ENCODE measurements around the gene KLHL5. TPM values are rescaled to one million over a fixed set of nuclear protein-coding genes. Genes with fewer than 3 reads are reported as not detected.

The KLHL5 gene
- total RNA-seq, 1 donor from 2014 or later, result 46.0 TPM

DNA sequence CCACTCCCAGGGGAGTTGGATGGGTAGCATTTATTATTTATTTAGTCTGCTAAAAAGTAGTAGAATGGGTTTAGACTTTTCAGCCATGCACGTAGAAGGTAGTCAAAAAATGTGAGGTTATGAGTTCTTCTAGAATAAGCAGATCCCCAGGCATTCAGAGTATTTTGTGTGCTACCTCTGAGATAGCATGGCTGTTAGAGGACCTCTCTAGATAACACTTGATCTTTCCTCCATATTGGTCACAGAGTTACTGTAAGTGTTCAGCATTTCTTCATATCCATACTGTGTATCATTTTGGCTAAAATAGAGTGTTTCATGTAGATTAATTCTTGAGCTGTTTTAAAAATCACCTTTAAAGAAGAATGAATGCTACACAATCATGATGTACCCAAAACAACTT lies 58.4 kb downstream of the KLHL5 start:
- Mint-ChIP-seq H3K36me3 (ENCODE audit: low read depth, unreplicated experiment) (peaks cover 24% of the 10 kb centered on the region), H3K27me3 (ENCODE audit: unreplicated experiment) (no peaks in the 10 kb centered on the region), H3K9me3 (ENCODE audit: unreplicated experiment) (peaks cover 4% of the 10 kb centered on the region), H3K4me1 (ENCODE audit: unreplicated experiment) (peaks cover 4% of the 10 kb centered on the region), H3K4me3 (ENCODE audit: unreplicated experiment) (no peak overlapping the region), H3K27ac (ENCODE audit: unreplicated experiment) (no peak overlapping the region)
- DNase-seq (ENCODE audit: low spot score), result no peak
- TF ChIP-seq, protein P1, sequence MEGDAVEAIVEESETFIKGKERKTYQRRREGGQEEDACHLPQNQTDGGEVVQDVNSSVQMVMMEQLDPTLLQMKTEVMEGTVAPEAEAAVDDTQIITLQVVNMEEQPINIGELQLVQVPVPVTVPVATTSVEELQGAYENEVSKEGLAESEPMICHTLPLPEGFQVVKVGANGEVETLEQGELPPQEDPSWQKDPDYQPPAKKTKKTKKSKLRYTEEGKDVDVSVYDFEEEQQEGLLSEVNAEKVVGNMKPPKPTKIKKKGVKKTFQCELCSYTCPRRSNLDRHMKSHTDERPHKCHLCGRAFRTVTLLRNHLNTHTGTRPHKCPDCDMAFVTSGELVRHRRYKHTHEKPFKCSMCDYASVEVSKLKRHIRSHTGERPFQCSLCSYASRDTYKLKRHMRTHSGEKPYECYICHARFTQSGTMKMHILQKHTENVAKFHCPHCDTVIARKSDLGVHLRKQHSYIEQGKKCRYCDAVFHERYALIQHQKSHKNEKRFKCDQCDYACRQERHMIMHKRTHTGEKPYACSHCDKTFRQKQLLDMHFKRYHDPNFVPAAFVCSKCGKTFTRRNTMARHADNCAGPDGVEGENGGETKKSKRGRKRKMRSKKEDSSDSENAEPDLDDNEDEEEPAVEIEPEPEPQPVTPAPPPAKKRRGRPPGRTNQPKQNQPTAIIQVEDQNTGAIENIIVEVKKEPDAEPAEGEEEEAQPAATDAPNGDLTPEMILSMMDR (IDR thresholded peaks at IDR 0.05; ENCODE audit: unreplicated experiment), result no peak

DNA sequence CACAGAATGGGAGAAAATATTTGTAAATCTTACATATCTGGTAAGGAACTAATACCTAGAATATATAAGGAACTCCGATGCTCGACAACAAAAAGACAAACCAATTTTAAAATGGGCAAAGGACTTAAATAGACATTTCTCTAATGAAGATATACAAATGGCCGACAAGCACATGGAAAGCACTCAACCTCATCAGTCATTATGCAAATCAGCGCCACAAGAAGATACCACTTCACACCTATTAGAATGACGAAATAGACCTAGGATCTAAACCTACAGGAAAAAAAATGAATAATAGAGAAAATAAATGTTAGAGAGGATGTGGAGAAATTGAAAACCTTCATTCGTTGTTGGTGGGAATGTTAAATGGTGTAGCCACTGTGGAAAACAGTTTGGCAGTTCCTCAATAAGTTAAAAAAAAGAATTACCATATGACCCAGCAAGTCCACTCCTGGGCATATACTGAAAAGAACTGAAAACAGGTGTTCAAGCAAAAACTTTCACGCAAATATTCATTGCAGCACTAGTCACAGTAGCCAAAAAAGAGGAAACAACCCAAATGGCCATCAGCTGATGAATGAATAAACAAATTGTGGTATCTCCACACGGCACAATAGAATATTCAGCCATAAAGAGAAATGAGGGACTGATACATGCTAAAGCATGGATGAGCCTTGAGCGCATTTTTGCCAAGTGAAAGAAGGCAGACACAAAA lies 63.0 kb downstream of the KLHL5 start:
- no peak overlapping the region for H3K4me3 Mint-ChIP-seq (ENCODE audit: unreplicated experiment)
- TF ChIP-seq, protein P1 (IDR thresholded peaks at IDR 0.05; ENCODE audit: unreplicated experiment), result no peak
- peaks cover 10% of the 10 kb centered on the region for H3K36me3 Mint-ChIP-seq (ENCODE audit: low read depth, unreplicated experiment)
- H3K9me3 Mint-ChIP-seq (ENCODE audit: unreplicated experiment), result no peaks in the 10 kb centered on the region
- no peaks in the 10 kb centered on the region for H3K27me3 Mint-ChIP-seq (ENCODE audit: unreplicated experiment)
- H3K27ac Mint-ChIP-seq (ENCODE audit: unreplicated experiment), result no peak overlapping the region
- H3K4me1 Mint-ChIP-seq (ENCODE audit: unreplicated experiment), result no peaks in the 10 kb centered on the region
- no peak for DNase-seq (ENCODE audit: low spot score)

DNA sequence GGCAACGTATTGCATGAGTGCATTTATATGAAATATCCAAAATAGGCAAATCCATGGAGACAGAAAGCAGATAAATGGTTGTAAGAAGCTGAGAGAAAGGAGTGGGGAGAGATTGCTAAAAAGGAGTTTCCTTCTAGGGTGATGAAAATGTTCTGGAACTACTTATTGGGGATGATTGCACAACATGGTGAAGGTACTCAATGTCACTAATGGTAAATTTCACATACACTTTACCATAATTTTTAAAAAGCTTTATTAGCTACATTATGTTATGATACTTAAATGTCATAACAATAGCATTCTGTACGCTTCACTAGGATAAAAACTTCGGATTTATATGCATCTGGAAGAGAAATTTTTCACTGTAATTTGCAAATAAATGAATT lies 63.6 kb downstream of the KLHL5 start:
- DNase-seq (ENCODE audit: low spot score), result no peak
- Mint-ChIP-seq H3K36me3 (ENCODE audit: low read depth, unreplicated experiment) (peaks cover 10% of the 10 kb centered on the region), H3K27ac (ENCODE audit: unreplicated experiment) (no peak overlapping the region), H3K27me3 (ENCODE audit: unreplicated experiment) (no peaks in the 10 kb centered on the region), H3K4me3 (ENCODE audit: unreplicated experiment) (no peak overlapping the region), H3K9me3 (ENCODE audit: unreplicated experiment) (no peaks in the 10 kb centered on the region), H3K4me1 (ENCODE audit: unreplicated experiment) (no peaks in the 10 kb centered on the region)
- TF ChIP-seq, protein P1 (IDR thresholded peaks at IDR 0.05; ENCODE audit: unreplicated experiment), result no peak

DNA sequence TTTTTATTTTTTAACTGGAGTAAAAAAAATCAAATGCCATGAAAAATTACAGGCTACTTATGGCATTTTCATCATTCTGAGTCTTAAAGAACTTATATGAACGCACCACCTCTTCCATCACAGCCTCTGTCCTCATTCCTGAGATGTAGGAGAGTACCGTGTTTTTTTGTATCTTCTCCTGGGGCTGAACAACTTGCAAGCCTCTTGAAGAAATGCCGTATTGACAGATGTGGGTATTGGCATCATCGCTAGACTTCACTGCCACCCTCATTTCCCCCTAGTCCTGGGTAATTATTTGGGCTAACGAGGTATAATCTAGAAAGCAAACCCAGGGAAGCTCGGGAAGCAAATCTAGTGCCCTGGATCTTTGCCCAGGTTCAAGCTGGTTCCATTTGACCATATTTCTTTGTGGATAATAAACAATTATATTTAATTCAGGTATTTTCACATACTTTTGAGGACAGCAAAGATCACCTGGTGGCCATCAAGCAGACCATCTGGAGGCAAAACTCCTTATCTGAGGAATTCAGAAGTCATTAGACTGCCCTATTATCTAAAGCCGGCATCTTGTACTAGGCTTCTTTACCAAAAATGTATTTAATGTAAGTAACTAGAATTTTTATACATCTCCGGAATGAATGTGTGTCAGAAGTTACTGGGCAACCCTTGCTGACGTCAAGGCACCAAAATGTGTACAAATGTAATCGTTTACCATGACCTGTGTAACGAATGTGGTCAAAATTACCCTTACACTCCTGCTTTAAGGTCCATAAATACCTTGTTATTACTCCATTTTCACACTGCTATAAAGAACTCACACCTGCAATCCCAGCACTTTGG lies 64.4 kb downstream of the KLHL5 start:
- Mint-ChIP-seq H3K4me1 (ENCODE audit: unreplicated experiment) (no peaks in the 10 kb centered on the region), H3K9me3 (ENCODE audit: unreplicated experiment) (no peaks in the 10 kb centered on the region), H3K36me3 (ENCODE audit: low read depth, unreplicated experiment) (peaks cover 10% of the 10 kb centered on the region), H3K27ac (ENCODE audit: unreplicated experiment) (no peak overlapping the region), H3K4me3 (ENCODE audit: unreplicated experiment) (no peak overlapping the region), H3K27me3 (ENCODE audit: unreplicated experiment) (no peaks in the 10 kb centered on the region)
- DNase-seq (ENCODE audit: low spot score), result no peak
- TF ChIP-seq, protein P1 (IDR thresholded peaks at IDR 0.05; ENCODE audit: unreplicated experiment), result no peak

DNA sequence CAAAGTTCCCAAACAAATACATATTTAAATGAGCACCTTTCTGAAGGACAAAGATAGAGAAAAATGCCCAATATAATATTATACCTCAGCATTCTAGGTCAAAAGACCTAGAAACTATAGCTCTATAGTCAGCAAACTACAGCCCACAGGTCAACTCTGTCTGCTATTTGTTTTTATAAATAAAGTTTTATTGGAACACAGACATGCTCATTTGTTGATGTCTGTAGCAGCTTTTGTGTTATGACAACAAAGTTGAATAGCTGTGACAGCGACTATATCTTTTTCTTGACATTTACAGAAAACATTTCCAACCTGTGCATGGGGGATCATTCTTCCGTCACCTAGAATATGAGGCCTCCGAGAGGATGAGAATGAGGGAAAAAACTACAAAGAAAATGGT lies 71.6 kb downstream of the KLHL5 start:
- Mint-ChIP-seq H3K36me3 (ENCODE audit: low read depth, unreplicated experiment) (no peaks in the 10 kb centered on the region), H3K27ac (ENCODE audit: unreplicated experiment) (no peak overlapping the region), H3K4me1 (ENCODE audit: unreplicated experiment) (no peaks in the 10 kb centered on the region), H3K9me3 (ENCODE audit: unreplicated experiment) (no peaks in the 10 kb centered on the region), H3K27me3 (ENCODE audit: unreplicated experiment) (peaks cover 1% of the 10 kb centered on the region), H3K4me3 (ENCODE audit: unreplicated experiment) (no peak overlapping the region)
- TF ChIP-seq, protein P1 (IDR thresholded peaks at IDR 0.05; ENCODE audit: unreplicated experiment), result no peak
- DNase-seq (ENCODE audit: low spot score), result no peak

Data from endothelial cell (in vitro differentiated cells).